ENCODE data around the gene ZER1.
A peak's percentile ranks its signal among the peaks of the same experiment; 100 is the strongest.

ZER1 gene

GRCh38 chr9:128732576-128732975 lies 39.2 kb downstream of the ZER1 start:
- no peak for DNase-seq

- no peak for DNase-seq
These were observed 40.0 kb downstream of the ZER1 start for GRCh38 chr9:128731691-128732090.

GRCh38 chr9:128731093-128731492 lies 40.6 kb downstream of the ZER1 start:
- no peak for DNase-seq

GRCh38 chr9:128729766-128730517 lies 41.8 kb downstream of the ZER1 start:
- DNase-seq: no peak

GRCh38 chr9:128729302-128729701 lies 42.4 kb downstream of the ZER1 start:
- no peak for DNase-seq

- no peak for DNase-seq
These were observed 43.4 kb downstream of the ZER1 start for GRCh38 chr9:128728298-128728697.

GRCh38 chr9:128727640-128728248 lies 44.0 kb downstream of the ZER1 start:
- no peak for DNase-seq

GRCh38 chr9:128724744-128725211 lies 46.9 kb downstream of the ZER1 start:
- DNase-seq: peak; percentile 32

GRCh38 chr9:128723866-128724743 lies 47.6 kb downstream of the ZER1 start, which contains the start of gene ZDHHC12:
Gene ZDHHC12, minus strand, starts transcription at chr9:128724127. Its CDS starts 34 bp downstream, at chr9:128724093.
- DNase-seq: peak; percentile 98

GRCh38 chr9:128723352-128723865 lies 48.3 kb downstream of the ZER1 start:
- no peak for DNase-seq

GRCh38 chr9:128722380-128723351 lies 49.1 kb downstream of the ZER1 start:
- no peak for DNase-seq

- DNase-seq: no peak
These were observed 50.2 kb downstream of the ZER1 start for GRCh38 chr9:128721487-128722010.

GRCh38 chr9:128720841-128721486 lies 50.8 kb downstream of the ZER1 start:
- DNase-seq: no peak

GRCh38 chr9:128719919-128720605 lies 51.7 kb downstream of the ZER1 start:
- no peak for DNase-seq

- DNase-seq: no peak
These were observed 53.3 kb downstream of the ZER1 start for GRCh38 chr9:128718475-128718874.

GRCh38 chr9:128718047-128718446 lies 53.7 kb downstream of the ZER1 start:
- DNase-seq: no peak

GRCh38 chr9:128716581-128717254 lies 55.0 kb downstream of the ZER1 start:
- no peak for DNase-seq

GRCh38 chr9:128715436-128715750 lies 56.3 kb downstream of the ZER1 start:
- no peak for DNase-seq

- no peak for DNase-seq
These were observed 56.9 kb downstream of the ZER1 start for GRCh38 chr9:128714586-128715435.

Data from activated CD8-positive, alpha-beta memory T cell treated with anti-CD3 and anti-CD28 coated beads, Interleukin-2, amount 50 U/mL, for 4 hours (primary cell).